ENCODE measurements around the gene C16orf74.

DNA sequence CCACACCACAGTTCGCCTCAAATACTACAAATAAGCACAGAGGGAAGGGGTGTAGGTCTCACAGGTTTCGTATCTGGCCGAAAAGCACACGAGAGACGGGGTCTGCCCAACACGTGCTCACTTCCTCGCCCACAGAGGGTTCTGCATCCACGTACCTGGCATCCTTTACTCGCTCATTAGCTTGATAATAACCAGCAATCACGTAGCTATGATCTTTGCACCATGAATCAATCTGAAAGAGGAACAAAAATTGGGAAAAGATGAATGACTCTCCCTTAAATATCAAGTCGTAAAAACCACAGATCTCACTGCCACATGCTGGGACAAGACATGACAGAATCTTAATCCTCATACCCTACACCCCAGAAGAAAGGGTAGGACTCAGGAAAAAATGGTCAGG lies 37.9 kb upstream of the C16orf74 start:
- TF ChIP-seq, protein P1, sequence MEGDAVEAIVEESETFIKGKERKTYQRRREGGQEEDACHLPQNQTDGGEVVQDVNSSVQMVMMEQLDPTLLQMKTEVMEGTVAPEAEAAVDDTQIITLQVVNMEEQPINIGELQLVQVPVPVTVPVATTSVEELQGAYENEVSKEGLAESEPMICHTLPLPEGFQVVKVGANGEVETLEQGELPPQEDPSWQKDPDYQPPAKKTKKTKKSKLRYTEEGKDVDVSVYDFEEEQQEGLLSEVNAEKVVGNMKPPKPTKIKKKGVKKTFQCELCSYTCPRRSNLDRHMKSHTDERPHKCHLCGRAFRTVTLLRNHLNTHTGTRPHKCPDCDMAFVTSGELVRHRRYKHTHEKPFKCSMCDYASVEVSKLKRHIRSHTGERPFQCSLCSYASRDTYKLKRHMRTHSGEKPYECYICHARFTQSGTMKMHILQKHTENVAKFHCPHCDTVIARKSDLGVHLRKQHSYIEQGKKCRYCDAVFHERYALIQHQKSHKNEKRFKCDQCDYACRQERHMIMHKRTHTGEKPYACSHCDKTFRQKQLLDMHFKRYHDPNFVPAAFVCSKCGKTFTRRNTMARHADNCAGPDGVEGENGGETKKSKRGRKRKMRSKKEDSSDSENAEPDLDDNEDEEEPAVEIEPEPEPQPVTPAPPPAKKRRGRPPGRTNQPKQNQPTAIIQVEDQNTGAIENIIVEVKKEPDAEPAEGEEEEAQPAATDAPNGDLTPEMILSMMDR (IDR thresholded peaks at IDR 0.05; ENCODE audit: low read length): no peak
- TF ChIP-seq EZH2phosphoT487 (IDR thresholded peaks at IDR 0.05; ENCODE audit: low read length): no peak
